GM19193 (cell line): ENCODE results near the gene NFX1.

Source experiments
- POLR2A ChIP-seq: IDR thresholded peaks from 4 replicates; pipeline ENCODE4 v1.6.1; 2011; ENCODE audit not compliant: insufficient read depth, insufficient read length; ENCODE audit errors: extremely low read depth

NFX1 gene

GRCh38 chr9:33260372-33260771, 29.9 kb upstream of the NFX1 start:
- no peak for TF ChIP-seq POLR2A

GRCh38 chr9:33263131-33264002, 26.9 kb upstream of the NFX1 start:
- TF ChIP-seq POLR2A, result peak; percentile 15

DNA sequence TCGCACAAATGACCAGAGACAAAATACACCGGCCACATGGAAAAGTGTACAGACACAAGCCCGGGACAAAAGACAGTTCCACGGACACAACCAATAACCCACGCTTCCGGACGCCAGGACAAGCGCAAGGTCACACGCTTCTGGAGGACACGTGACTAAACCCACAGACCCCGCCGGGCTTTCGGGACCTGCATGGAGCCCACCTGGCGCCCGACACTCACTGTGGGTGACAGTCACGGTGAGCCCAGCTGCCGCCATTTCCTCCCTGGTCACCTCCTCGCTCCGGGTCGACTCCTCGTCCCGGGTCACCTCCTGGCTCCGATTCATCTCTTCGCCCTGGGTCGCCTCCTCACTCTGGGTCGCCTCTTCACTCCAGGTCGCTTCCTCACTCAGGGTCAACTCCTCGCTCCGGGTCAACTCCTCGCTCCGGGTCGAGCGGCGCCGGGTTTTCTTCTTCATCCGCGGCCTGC, 26.3 kb upstream of the NFX1 start:
- no peak for TF ChIP-seq POLR2A

- peak; percentile 79 for TF ChIP-seq POLR2A
Observed at GRCh38 chr9:33264473-33265177, 25.7 kb upstream of the NFX1 start, which contains the start of the genes BAG1 and CHMP5. Gene BAG1 (minus strand): TSS chr9:33264708. Gene CHMP5 (plus strand): TSS chr9:33265049. CDS start chr9:33265079, 30 bp downstream.

- TF ChIP-seq POLR2A, result peak; percentile 3
Observed at GRCh38 chr9:33265211-33265865, 25.0 kb upstream of the NFX1 start.

DNA sequence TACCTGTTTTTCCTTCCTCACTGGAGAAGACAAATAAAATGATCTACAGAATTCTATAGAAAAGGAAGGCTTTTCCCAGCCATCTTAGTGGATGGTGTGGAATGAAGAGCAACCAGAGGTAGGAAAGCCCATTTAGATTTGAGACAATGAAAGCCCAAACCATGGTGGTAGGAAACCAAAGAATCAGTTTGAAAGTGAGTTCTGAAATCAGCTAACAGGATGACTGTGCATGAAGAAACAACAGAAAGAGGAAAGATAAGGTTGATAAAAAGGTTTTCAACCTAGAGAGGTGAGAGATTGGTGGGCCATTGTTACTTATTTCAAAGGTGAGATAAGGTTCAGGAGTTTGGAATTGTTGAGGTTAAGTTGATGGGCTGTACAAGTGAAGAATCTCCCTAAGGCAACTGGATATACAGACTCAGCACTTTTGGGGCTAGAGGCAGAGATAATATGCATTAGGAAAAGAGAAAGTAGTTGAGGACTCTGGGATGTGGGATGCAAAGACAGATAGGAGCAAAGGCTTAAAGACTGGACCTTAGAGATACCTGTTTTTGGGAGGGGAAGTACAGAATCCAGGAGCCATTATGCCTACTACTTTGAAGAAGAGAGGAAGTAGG, 23.1 kb upstream of the NFX1 start:
- no peak for TF ChIP-seq POLR2A

GRCh38 chr9:33270146-33270545, 20.2 kb upstream of the NFX1 start:
- no peak for TF ChIP-seq POLR2A

- no peak for TF ChIP-seq POLR2A
Observed at GRCh38 chr9:33272061-33272460, 18.3 kb upstream of the NFX1 start.

DNA sequence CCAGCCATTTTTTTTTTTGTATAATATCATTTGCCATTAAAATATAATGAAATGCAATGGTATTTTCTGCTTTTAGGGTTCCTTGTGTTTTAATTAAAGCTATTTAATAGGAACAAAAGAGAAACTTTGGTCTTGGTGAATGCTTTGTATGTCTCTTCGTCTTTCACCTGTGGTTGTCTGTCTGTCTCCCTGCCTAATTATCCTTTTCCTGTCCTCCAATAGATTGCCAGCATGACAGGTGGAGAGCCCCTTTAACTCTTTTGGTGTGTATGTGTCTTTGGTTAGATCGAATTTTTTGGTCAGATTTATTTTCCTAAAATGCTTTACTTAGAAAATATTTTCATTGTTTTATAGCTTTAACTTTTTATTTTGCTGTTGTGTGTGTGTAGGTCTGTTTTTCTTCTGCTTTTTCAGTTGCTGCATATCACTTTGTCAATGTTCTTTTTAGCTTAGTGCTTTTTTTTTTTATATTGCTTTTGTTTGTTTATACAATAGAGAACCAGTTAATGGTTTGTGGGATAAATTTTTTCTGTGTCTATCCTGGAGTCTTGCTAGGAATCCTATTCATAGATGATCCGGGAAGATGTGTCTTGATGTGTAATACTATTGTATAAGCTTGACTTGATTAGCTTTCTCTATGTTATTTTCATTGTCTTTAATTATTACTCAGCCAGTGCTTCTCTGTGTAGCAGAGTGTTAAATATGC, 16.9 kb upstream of the NFX1 start:
- TF ChIP-seq POLR2A, result no peak

GRCh38 chr9:33273972-33274328, 16.4 kb upstream of the NFX1 start:
- TF ChIP-seq POLR2A, result no peak

- no peak for TF ChIP-seq POLR2A
Observed at GRCh38 chr9:33277484-33277883, 12.8 kb upstream of the NFX1 start.

DNA sequence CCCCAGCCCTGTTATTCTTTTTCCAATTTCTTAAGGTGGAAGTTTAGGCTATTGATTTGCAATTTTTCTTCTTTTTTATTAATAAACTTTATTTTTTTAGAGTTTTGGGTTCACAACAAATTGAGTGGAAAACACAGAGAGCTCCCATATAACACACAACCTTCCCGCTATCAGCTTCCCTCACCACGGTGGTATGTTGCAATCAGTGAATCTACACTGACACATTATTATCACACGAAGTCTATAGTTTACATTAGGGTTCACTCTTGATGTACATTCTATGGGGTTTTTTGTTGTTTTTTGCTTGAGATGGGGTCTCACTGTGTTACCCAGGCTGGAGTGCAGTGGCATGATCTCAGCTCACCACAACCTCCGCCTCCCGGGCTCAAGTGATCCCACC, 4.8 kb upstream of the NFX1 start:
- TF ChIP-seq POLR2A, result no peak

DNA sequence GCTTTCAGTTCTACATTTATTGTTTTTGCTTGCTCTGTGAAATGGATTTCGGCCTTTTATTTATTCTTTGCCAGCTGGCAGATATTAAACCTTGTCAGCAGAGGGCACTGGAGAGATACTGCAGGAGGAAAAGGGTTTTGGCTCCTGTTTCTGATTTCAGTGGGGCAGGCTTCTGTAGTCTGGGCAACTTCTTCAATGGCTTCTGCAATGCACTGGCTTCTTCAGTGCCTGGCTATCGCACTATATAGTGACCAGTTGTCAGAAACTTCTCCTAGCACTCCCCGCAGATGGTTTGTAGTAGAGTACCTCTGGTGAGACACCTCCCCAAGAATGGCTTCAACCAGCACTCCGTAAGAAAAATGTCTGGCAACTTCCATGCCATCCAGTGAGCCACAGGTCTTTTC, 3.2 kb upstream of the NFX1 start:
- TF ChIP-seq POLR2A, result no peak

- TF ChIP-seq POLR2A, result no peak
Observed at GRCh38 chr9:33288235-33288634, 2.1 kb upstream of the NFX1 start.
